ENCODE data around the gene SLC37A2.
A peak's percentile ranks its signal among the peaks of the same experiment; 100 is the strongest.

SLC37A2 gene

DNA sequence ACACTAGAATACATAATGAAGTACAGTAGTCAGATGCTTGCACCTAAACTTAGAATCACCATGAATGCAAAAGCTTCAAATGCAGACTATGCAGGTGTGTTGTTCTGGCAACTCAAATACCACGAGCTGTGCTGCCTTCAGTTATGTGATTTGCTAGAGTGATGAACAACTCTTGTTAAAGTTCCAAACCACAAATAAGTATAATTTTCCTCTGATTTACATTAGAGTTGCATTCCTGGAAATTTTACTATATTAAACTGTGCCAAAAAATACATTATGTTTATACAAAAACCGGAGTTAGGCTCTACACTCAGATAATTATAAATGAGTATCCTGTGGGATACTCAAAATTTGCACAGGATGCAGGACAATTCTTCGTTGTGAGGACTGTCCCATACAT is 45.4 kb downstream of the SLC37A2 start:
- DNase-seq (ENCODE audit: insufficient read length, low spot score): no peak
- no peak for FAIRE-seq
- TF ChIP-seq, protein P1, sequence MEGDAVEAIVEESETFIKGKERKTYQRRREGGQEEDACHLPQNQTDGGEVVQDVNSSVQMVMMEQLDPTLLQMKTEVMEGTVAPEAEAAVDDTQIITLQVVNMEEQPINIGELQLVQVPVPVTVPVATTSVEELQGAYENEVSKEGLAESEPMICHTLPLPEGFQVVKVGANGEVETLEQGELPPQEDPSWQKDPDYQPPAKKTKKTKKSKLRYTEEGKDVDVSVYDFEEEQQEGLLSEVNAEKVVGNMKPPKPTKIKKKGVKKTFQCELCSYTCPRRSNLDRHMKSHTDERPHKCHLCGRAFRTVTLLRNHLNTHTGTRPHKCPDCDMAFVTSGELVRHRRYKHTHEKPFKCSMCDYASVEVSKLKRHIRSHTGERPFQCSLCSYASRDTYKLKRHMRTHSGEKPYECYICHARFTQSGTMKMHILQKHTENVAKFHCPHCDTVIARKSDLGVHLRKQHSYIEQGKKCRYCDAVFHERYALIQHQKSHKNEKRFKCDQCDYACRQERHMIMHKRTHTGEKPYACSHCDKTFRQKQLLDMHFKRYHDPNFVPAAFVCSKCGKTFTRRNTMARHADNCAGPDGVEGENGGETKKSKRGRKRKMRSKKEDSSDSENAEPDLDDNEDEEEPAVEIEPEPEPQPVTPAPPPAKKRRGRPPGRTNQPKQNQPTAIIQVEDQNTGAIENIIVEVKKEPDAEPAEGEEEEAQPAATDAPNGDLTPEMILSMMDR (IDR thresholded peaks at IDR 0.05; ENCODE audit: insufficient read depth, missing control alignments): no peak

DNA sequence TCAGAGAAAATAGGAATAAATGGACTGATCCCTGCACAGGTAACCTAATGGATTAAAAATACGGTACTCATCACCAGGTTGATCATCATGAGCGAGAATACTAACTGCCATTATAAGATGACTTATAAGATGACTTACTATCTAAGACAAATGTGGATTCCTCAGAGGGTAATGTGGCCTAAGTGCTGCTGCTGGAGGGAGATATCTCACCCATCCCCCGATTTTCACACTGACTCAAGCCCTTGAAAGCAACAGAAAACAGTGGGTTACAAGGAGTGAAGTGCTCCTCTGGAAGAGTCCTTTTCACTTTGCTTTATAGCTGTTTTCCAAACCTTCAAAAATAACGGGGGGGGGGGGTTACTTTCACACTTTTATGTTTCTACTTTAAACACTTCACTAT is 47.4 kb downstream of the SLC37A2 start:
- DNase-seq (ENCODE audit: insufficient read length, low spot score): no peak
- TF ChIP-seq, protein P1 (IDR thresholded peaks at IDR 0.05; ENCODE audit: insufficient read depth, missing control alignments): no peak
- no peak for FAIRE-seq

DNA sequence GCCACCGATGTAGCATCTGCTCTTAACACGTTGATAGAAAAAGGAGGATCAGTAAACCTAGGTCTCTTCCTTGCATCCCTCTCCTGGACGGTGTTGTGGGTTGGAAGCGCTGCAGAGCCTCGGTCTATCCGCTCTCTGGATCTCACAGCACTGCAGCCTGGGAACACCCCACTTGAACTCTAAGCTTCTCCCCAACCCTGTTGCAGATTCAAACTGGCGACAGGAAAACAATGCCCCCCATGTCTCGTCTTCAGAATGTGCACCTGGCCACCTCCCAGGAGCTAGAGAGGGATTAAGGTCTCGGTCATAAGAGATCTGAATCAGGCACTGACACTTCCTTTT is 47.9 kb downstream of the SLC37A2 start:
- FAIRE-seq (no peak), DNase-seq (ENCODE audit: insufficient read length, low spot score) (no peak)
- TF ChIP-seq, protein P1 (IDR thresholded peaks at IDR 0.05; ENCODE audit: insufficient read depth, missing control alignments): no peak

DNA sequence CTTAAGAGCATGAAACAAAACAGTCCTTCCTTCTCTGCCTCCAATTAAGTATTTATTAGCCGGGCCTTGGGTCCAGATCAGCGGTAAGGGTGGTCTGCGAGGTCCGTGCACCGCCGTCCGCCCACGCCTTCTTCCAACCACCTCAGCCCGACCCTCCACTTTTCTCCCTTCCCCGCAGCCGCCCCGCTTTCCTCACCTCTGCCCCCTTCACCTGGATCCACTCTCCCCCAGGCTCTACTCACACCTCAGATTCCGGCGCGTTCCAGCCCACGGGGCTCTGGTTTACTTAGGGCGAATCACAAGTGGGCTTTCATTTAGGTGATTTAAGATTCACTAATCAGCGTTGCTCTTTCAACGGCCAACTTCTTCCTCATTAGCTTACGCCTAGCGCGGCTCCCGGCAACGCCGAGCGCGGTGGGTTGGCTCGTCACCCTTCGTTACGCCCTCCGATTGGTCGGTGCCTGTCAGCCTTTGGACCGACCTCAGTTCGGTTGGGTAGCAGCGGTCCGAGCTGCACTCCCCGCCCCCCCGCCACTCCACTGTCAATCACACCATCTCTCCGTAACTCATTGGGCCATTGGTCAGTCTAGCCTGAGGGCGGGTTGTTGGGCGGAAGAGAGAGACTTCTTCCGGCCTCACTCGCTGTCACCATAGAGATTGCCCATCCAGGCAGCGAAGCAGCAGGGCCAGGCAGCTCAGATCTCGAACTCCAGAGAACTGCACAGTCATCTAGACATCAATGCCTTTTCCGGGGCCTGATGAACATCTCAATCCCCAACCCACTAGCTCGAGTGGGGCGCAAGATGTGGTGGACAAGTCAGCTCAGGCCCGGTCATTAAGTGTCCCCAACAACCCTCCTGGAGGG is 48.5 kb downstream of the SLC37A2 start, which contains the start of gene TMEM218:
TMEM218 (minus strand) TSS at position 284 of the 865 bp plus-strand sequence. CDS start 9,385 bp downstream, outside the sequence.
- FAIRE-seq (peak; percentile 91), DNase-seq (ENCODE audit: insufficient read length, low spot score) (peak; percentile 67)
- TF ChIP-seq, protein P1 (IDR thresholded peaks at IDR 0.05; ENCODE audit: insufficient read depth, missing control alignments): no peak

DNA sequence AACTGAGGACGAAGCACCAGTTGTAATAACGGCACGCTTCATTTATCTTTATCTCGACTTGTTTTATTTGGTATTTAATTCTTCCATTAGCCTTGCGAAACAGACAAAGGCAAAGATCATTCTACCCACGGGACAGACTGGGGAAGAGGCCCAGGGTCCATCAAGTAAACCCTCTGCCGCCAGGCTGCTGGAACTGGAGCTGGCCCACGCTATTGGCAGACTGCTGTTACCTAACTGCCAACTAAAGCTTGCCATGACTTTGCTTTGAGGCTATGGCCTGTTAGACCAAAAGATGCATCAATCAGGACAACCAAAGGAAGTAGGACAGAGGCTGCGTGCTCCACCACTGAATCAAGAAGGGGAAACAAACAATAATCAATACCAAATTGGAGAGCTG is 49.1 kb downstream of the SLC37A2 start:
- FAIRE-seq (no peak), DNase-seq (ENCODE audit: insufficient read length, low spot score) (no peak)
- TF ChIP-seq, protein P1 (IDR thresholded peaks at IDR 0.05; ENCODE audit: insufficient read depth, missing control alignments): no peak

DNA sequence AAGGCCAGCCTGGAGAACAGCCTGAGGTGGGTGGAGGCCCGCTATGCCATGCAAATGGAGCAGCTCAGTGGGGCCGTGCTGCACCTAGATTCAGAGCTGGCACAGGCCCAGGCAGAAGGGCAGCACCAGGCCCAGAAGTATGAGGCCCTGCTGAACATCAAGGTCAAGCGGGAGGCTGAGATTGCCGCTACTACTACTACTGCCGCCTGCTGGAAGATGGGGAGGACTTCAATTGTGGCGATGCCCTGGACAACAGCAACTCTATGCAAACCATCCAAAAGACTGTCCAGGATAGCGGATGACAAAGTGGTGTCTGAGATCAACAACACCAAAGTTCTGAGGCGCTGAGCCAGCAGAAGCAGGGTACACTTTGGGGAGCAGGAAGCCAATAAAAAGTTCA is 51.4 kb downstream of the SLC37A2 start:
- TF ChIP-seq, protein P1 (IDR thresholded peaks at IDR 0.05; ENCODE audit: insufficient read depth, missing control alignments): no peak
- DNase-seq (ENCODE audit: insufficient read length, low spot score) (no peak), FAIRE-seq (no peak)

DNA sequence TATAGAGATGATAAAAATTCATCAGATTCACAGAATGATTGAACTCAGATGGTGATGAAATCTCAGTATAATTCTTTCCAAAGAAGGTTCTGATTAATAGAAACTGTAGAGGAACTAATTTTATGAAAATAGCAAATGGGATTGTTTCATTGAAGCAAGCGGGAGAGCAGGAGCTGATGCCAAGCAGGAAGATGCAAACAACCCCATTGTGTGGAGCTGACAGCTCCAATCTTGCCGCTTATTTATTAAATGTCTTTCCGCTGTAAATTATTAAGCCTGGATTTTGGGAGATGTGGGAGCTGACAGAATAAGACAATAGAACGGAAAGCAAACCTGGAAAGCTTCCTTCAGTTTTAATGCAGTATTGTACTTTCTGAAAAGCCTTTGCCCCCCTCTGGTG is 54.3 kb downstream of the SLC37A2 start:
- DNase-seq (ENCODE audit: insufficient read length, low spot score) (no peak), FAIRE-seq (no peak)
- TF ChIP-seq, protein P1 (IDR thresholded peaks at IDR 0.05; ENCODE audit: insufficient read depth, missing control alignments): no peak
